ENCODE measurements around the gene TMEM183A.

TMEM183A gene

DNA sequence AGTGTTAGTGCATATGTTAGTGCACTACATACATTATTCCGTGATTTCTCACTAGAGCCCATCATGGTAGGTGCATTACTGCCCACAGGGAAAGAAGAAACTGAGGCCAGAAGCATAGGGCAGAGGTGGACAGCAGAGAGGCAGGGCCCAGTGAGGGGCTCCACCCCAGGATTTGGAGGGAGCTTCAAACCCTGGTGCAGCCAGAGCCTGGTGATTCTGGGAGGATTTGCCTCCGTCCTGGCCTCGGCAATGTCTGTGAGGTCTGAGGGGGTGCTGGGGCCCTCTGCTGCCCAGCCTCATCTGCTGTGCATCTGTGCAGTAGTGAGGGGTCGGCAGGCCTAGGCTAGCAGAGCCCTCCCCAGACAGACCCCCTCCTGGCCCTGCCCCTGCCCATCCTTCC, 41.9 kb downstream of the TMEM183A start:
- no peaks in the 10 kb centered on the region for H3K36me3 ChIP-seq (ENCODE audit: insufficient read depth, low read length)
- no peaks in the 10 kb centered on the region for H3K4me1 ChIP-seq (ENCODE audit: insufficient read depth, low read length)
- peaks cover 53% of the 10 kb centered on the region for H3K27me3 ChIP-seq (ENCODE audit: insufficient read depth, low read length)
- no peaks in the 10 kb centered on the region for H3K9me3 ChIP-seq (ENCODE audit: low read length)
- no peak overlapping the region for H2AFZ ChIP-seq (ENCODE audit: low read depth, low read length)
- no peak overlapping the region for H3K4me3 ChIP-seq (ENCODE audit: low read length)

DNA sequence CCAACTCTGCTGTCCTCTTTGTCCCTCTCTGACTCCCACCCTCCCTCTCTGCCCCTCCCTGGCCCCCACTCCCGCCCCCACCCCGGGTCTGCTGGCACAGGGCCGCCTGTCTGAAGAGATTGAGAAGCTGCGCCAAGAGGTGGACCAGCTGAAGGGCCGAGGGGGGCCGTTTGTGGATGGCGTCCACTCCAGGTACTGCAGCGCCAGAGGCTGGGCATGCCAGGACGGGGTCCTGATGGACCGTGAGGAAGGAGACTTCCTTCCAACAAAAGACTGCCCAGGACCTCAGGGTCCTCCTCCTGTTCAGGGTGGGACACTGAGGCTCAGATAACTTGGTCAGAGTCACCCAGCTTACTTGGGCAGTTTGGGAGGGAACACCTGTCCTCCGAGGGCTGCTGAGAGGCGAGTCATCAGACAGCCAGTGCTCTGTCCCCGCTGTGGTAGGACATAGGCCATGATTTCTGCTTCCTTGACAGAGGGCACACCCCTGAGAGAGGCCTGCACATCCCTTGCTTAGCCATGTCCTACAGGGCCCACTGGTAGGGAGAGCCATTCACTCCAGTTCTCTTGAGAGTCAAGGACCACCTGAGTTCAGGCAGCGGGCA, 42.5 kb downstream of the TMEM183A start:
- Histone ChIP-seq H3K9me3 (ENCODE audit: low read length) (no peaks in the 10 kb centered on the region), H3K4me1 (ENCODE audit: insufficient read depth, low read length) (no peaks in the 10 kb centered on the region), H3K36me3 (ENCODE audit: insufficient read depth, low read length) (no peaks in the 10 kb centered on the region), H2AFZ (ENCODE audit: low read depth, low read length) (no peak overlapping the region), H3K4me3 (ENCODE audit: low read length) (no peak overlapping the region), H3K27me3 (ENCODE audit: insufficient read depth, low read length) (peaks cover 51% of the 10 kb centered on the region)

GRCh38 chr1:203050826-203051225, 43.7 kb downstream of the TMEM183A start:
- Histone ChIP-seq H2AFZ (ENCODE audit: low read depth, low read length) (no peak overlapping the region), H3K4me1 (ENCODE audit: insufficient read depth, low read length) (no peaks in the 10 kb centered on the region), H3K4me3 (ENCODE audit: low read length) (no peak overlapping the region), H3K36me3 (ENCODE audit: insufficient read depth, low read length) (no peaks in the 10 kb centered on the region), H3K9me3 (ENCODE audit: low read length) (no peaks in the 10 kb centered on the region), H3K27me3 (ENCODE audit: insufficient read depth, low read length) (peaks cover 47% of the 10 kb centered on the region)

DNA sequence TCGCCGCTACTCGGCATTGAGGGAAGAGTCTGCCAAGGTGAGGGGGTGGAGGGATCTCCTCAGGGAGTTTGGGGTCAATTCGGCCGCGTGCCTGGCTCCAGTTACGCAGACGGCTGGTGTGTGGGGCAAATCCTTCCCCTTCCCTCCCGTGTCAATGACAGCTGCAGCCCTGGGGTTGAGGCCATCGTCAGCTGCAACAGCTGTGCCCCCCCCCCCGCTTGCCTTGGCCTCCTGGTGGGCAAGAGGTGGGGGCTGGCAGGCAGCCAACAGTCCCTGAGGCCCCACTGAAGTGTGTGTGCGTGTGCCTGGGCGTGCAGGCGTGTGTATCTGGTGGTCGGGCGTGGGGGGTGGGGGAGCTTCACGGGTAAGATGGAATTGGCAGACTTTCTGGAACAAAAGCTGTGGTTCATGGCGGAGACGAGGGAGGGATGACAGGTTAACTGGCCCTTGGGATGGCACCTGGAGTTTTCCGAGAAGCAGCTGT, 44.7 kb downstream of the TMEM183A start:
- H3K36me3 ChIP-seq (ENCODE audit: insufficient read depth, low read length), result no peaks in the 10 kb centered on the region
- no peak overlapping the region for H3K4me3 ChIP-seq (ENCODE audit: low read length)
- peaks cover 46% of the 10 kb centered on the region for H3K27me3 ChIP-seq (ENCODE audit: insufficient read depth, low read length)
- H3K9me3 ChIP-seq (ENCODE audit: low read length), result no peaks in the 10 kb centered on the region
- no peaks in the 10 kb centered on the region for H3K4me1 ChIP-seq (ENCODE audit: insufficient read depth, low read length)
- H2AFZ ChIP-seq (ENCODE audit: low read depth, low read length), result no peak overlapping the region

- Histone ChIP-seq H3K4me3 (ENCODE audit: low read length) (no peak overlapping the region), H3K4me1 (ENCODE audit: insufficient read depth, low read length) (no peaks in the 10 kb centered on the region), H2AFZ (ENCODE audit: low read depth, low read length) (no peak overlapping the region), H3K36me3 (ENCODE audit: insufficient read depth, low read length) (no peaks in the 10 kb centered on the region), H3K9me3 (ENCODE audit: low read length) (no peaks in the 10 kb centered on the region), H3K27me3 (ENCODE audit: insufficient read depth, low read length) (peaks cover 39% of the 10 kb centered on the region)
Measured at GRCh38 chr1:203052601-203053000, 45.4 kb downstream of the TMEM183A start.

GRCh38 chr1:203054184-203054583, 47.0 kb downstream of the TMEM183A start:
- no peaks in the 10 kb centered on the region for H3K36me3 ChIP-seq (ENCODE audit: insufficient read depth, low read length)
- no peaks in the 10 kb centered on the region for H3K9me3 ChIP-seq (ENCODE audit: low read length)

DNA sequence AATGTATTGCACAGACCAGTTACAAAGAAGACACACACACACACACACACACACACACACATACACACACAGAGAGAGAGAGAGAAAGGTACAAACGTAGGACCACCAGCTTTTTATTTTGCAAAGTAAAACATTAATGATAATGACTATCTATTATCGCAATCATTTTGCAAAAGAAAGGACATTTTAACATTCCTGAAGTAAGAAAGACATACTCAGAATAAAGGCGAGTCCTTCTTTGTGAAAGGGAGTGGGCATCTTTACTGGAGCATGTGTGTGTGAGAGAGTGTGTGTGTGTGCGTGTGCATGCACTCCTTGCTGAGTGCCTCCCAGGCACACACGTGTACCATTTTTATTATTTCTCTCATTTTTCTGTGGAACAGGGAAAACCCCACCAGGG, 47.5 kb downstream of the TMEM183A start:
- no peaks in the 10 kb centered on the region for H3K9me3 ChIP-seq (ENCODE audit: low read length)
- peaks cover 28% of the 10 kb centered on the region for H3K27me3 ChIP-seq (ENCODE audit: insufficient read depth, low read length)
- H2AFZ ChIP-seq (ENCODE audit: low read depth, low read length), result no peak overlapping the region
- no peak overlapping the region for H3K4me3 ChIP-seq (ENCODE audit: low read length)
- H3K36me3 ChIP-seq (ENCODE audit: insufficient read depth, low read length), result no peaks in the 10 kb centered on the region
- H3K4me1 ChIP-seq (ENCODE audit: insufficient read depth, low read length), result no peaks in the 10 kb centered on the region

More at GRCh38 chr1:203054184-203054583, 47.0 kb downstream of the TMEM183A start:
- Histone ChIP-seq H2AFZ (ENCODE audit: low read depth, low read length) (no peak overlapping the region), H3K4me3 (ENCODE audit: low read length) (no peak overlapping the region), H3K27me3 (ENCODE audit: insufficient read depth, low read length) (peaks cover 30% of the 10 kb centered on the region), H3K4me1 (ENCODE audit: insufficient read depth, low read length) (no peaks in the 10 kb centered on the region)

GRCh38 chr1:203055161-203055799, 48.1 kb downstream of the TMEM183A start:
- Histone ChIP-seq H3K4me1 (ENCODE audit: insufficient read depth, low read length) (no peaks in the 10 kb centered on the region), H2AFZ (ENCODE audit: low read depth, low read length) (no peak overlapping the region), H3K9me3 (ENCODE audit: low read length) (no peaks in the 10 kb centered on the region), H3K27me3 (ENCODE audit: insufficient read depth, low read length) (peaks cover 21% of the 10 kb centered on the region), H3K36me3 (ENCODE audit: insufficient read depth, low read length) (no peaks in the 10 kb centered on the region), H3K4me3 (ENCODE audit: low read length) (no peak overlapping the region)

DNA sequence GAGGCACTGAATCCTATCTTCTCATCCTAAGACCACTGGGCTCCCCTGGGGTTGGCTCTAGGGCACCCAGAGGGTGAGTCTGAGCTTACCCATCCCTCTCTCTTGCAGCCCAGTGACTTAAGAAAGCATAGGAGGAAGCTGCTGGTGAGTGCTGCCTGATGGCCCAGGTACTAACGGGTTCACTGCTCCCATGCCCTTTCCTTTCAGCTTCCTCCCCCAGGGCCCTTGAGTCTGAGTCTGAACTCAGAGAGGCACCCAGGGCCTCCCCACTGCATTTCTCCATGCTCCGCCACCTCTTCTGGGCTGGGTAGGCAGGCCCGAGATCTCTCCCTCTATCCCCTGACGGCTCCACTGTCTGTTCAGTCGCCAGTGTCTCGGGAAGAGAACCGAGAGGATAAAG, 48.8 kb downstream of the TMEM183A start:
- no peak overlapping the region for H3K4me3 ChIP-seq (ENCODE audit: low read length)
- H3K27me3 ChIP-seq (ENCODE audit: insufficient read depth, low read length), result peaks cover 15% of the 10 kb centered on the region
- H2AFZ ChIP-seq (ENCODE audit: low read depth, low read length), result no peak overlapping the region
- H3K9me3 ChIP-seq (ENCODE audit: low read length), result no peaks in the 10 kb centered on the region
- H3K4me1 ChIP-seq (ENCODE audit: insufficient read depth, low read length), result no peaks in the 10 kb centered on the region
- no peaks in the 10 kb centered on the region for H3K36me3 ChIP-seq (ENCODE audit: insufficient read depth, low read length)

DNA sequence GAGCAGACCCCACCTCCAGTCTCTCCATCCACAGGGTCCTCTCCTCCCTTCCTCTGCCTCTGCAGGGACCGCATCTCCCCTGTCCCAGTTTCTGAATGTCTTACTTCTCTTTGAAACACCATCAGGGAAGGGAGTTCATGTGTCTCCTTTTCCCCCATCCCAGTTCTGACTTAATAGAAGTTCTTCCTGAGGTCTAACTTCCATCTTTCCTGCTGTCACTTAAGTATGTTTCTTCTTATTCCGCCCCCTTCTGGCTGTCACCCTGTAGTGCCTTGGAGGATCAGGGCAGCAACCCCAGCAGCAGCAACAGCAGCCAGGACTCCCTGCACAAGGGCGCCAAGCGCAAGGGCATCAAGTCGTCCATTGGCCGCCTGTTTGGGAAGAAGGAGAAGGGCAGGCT, 49.3 kb downstream of the TMEM183A start:
- H3K9me3 ChIP-seq (ENCODE audit: low read length), result no peaks in the 10 kb centered on the region
- H2AFZ ChIP-seq (ENCODE audit: low read depth, low read length), result no peak overlapping the region
- H3K4me1 ChIP-seq (ENCODE audit: insufficient read depth, low read length), result no peaks in the 10 kb centered on the region
- H3K27me3 ChIP-seq (ENCODE audit: insufficient read depth, low read length), result peaks cover 10% of the 10 kb centered on the region
- no peak overlapping the region for H3K4me3 ChIP-seq (ENCODE audit: low read length)
- no peaks in the 10 kb centered on the region for H3K36me3 ChIP-seq (ENCODE audit: insufficient read depth, low read length)

GRCh38 chr1:203057911-203058675, 50.9 kb downstream of the TMEM183A start:
- no peaks in the 10 kb centered on the region for H3K9me3 ChIP-seq (ENCODE audit: low read length)
- H3K4me3 ChIP-seq (ENCODE audit: low read length), result no peak overlapping the region
- H3K36me3 ChIP-seq (ENCODE audit: insufficient read depth, low read length), result no peaks in the 10 kb centered on the region
- H3K4me1 ChIP-seq (ENCODE audit: insufficient read depth, low read length), result no peaks in the 10 kb centered on the region
- H3K27me3 ChIP-seq (ENCODE audit: insufficient read depth, low read length), result peaks cover 7% of the 10 kb centered on the region
- no peak overlapping the region for H2AFZ ChIP-seq (ENCODE audit: low read depth, low read length)

DNA sequence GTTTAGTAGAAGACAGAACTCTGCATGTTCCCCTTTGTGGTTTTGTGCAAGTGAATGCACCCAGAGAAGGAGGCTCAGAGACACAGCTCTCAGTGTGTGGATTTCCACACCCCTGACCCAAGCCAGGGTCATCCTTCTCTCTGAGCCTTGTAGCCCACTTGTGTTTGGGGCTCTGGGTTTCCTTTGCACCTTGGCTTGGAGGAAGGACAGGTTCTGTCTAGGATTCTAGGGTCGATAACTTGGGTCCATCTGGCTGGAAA, 51.4 kb downstream of the TMEM183A start:
- no peaks in the 10 kb centered on the region for H3K4me1 ChIP-seq (ENCODE audit: insufficient read depth, low read length)
- no peaks in the 10 kb centered on the region for H3K9me3 ChIP-seq (ENCODE audit: low read length)
- H2AFZ ChIP-seq (ENCODE audit: low read depth, low read length), result no peak overlapping the region
- no peak overlapping the region for H3K4me3 ChIP-seq (ENCODE audit: low read length)
- no peaks in the 10 kb centered on the region for H3K36me3 ChIP-seq (ENCODE audit: insufficient read depth, low read length)
- peaks cover 10% of the 10 kb centered on the region for H3K27me3 ChIP-seq (ENCODE audit: insufficient read depth, low read length)

- Histone ChIP-seq H3K27me3 (ENCODE audit: insufficient read depth, low read length) (peaks cover 7% of the 10 kb centered on the region), H3K4me3 (ENCODE audit: low read length) (no peak overlapping the region), H2AFZ (ENCODE audit: low read depth, low read length) (no peak overlapping the region), H3K36me3 (ENCODE audit: insufficient read depth, low read length) (no peaks in the 10 kb centered on the region), H3K9me3 (ENCODE audit: low read length) (no peaks in the 10 kb centered on the region), H3K4me1 (ENCODE audit: insufficient read depth, low read length) (no peaks in the 10 kb centered on the region)
Measured at GRCh38 chr1:203059485-203059884, 52.3 kb downstream of the TMEM183A start.

Measured in neuron (in vitro differentiated cells).